AML-193 (cell line): Measurements from ENCODE around the gene PDP2.

Source experiments
- DNase-seq, 2 experiments: peaks; one replicate each; lab custom pipeline; 2025; lab: John Stamatoyannopoulos, UW

The PDP2 gene

GRCh38 chr16:66880288-66881013 is at the start of gene PDP2:
Gene PDP2, plus strand, starts transcription at chr16:66880515. Its CDS starts 3,770 bp downstream, at chr16:66884285.
- DNase-seq, result peak; percentile 87

- no peak for DNase-seq
These were observed 48.1 kb upstream of the PDP2 start for GRCh38 chr16:66832190-66832589.

DNA sequence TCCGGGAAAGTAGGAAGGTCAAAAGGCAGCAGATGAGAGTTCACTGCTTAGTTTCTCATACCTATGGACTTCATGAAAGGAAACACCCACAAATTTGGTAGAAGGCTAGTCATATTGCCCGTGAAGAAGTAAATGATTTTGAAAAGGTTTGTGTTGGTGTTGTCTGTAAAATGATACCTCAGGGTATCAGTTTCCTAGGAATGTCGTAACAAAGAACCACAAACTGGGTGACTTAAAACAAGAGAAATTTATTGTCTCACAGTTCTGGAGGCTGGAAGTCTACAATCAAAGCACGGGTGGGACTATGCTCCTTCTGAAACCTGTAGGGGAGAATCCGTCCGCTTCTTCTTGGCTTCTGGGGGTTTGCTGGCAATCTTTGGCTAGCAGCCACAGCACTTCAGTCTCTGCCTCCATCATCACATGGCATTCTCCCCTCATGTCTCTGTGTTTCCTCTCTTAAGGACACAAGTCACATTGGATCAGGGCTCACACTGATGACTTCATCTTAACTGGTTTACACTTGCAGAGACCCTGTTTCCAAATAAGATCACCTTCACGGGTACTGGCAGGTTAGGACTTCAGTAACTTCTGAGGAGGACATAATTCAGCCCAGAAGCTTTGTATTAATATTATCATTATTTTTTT is 47.5 kb upstream of the PDP2 start:
- DNase-seq, result no peak

GRCh38 chr16:66834746-66835145 is 45.6 kb upstream of the PDP2 start:
- DNase-seq, result no peak

- DNase-seq, result no peak
These were observed 39.4 kb upstream of the PDP2 start for GRCh38 chr16:66840883-66841282.

DNA sequence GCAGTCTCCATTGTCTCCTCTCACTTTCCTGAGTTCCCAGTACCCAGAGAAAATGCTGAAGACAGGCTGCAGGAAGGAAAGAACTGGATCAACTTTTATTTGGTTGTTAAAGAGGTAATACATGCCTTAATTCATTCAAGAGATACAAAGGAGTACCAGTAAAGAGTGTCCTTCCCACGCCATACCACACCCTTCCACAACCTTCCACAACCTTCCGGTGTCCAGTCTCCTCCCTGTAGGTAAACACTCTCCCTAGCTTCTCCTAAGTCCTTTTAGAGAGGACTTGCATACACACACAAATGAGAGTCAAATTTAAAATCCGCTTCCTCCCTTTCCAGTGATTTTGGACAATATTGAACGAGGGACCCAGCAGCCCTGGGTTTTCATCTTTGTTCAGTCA is 38.9 kb upstream of the PDP2 start:
- DNase-seq, result no peak

DNA sequence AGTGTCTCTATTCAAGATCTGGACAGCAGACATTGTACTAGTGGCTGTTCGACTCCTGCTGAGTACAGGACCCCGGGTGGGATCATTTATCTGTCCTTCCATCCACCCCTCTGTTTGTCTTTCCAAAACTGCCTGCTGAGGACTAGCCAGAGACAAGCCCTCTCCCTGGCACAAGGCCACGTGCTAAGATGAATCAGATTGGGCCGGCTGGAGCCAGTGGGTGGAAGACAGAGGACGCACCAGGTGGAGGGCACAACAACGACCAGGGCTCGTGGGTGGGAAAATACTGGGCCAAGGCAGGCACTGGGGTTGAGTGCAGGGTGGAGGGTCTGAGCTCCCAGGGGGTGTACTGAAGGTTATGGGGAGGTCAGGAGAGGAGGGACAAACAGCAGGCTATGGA is 37.5 kb upstream of the PDP2 start:
- no peak for DNase-seq

GRCh38 chr16:66843191-66843590 is 37.1 kb upstream of the PDP2 start:
- DNase-seq, result no peak

DNA sequence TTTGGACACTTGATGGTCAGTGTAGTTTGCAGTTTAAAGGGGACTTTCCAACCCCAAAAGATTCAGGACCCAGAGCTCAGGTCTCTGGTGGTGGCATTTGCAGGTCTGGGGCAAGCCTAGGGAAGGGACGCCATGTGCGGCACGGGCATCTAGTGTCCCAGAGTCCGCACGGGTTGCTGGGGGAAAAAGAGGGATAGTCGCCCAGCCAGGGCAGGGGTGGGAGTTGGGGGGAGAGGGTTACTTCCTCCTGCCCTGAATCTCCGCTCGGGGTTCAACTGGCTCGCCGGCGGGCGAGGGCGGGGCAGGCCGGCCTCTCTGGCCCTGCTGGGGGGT is 36.3 kb upstream of the PDP2 start:
- no peak for DNase-seq

DNA sequence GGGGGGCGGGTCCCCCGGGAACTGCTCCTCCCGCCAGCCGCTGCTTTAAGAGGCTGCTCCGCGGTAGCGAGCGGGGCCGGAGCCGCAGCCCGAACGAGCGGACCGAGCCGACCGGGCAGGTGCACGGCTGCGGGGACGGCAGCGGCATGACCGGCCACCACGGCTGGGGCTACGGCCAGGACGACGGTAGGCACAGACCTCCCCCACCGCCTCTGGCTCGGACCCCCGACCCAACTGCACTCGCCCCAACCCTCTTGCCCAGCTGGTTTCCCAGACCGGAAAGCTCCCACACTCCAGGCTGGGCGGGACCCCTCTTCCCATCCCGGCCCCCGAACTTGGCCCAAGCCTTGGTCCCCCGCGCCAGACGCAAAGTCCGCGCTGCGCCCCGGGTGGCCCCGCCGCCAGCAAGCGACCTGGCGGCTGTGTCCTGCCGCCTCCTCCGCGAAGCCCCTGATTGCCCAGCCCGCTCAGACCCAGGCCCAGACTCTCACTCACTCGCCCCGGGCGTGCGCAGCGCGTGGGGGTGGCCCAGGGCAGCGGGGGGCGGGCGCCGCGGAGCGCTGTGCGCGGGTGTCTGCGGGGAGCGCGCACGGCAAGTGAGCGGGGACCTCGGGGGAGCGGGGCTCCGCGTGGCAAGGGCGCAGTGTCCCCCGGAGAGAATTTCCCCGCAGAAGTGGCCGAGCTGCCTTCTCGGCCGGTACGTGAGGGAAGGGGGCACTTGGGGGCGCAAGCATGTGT is 35.8 kb upstream of the PDP2 start, which contains the start of gene CA7:
Gene CA7, plus strand, starts transcription at position 73 of the 738 bp plus-strand sequence. Its CDS starts 74 bp downstream, at position 147.
- DNase-seq, result no peak

DNA sequence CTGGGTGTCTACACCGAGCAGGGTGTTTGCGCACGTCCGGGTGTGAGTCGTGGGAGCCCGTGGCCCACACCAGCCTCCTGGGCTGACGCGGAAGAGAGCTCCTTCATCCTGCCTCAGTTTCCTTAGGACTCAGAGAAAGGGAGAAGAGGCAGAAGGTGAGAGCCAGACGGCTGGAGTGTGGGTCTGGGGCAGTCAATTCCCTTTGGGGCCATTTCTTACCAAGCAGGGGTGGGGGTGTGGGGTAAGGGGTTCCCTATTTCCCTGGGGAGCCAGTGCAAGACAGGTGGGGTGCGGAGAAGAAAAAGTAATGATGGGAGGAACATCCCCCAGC is 35.3 kb upstream of the PDP2 start:
- no peak for DNase-seq

DNA sequence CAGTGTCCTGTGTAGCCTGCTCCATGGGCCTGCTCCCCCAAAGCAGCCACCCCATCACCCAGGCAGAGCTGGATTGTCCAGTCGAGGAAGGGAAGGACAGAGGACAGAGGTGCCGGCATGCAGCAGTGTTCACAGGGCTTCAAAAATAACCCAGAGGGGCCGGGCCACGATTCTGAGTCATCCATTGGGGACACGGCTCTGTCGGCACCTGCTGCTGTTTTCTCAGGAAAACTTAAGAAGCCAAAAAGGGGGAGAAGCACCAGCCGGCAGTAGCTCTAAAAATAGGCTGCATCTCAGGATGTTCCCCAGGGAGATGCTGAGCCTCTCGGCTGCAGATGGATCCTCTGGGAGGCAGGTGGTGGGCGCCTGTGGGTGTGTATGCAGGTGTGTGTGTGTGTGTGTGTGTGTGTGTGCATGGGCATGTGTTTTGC is 34.5 kb upstream of the PDP2 start:
- no peak for DNase-seq

GRCh38 chr16:66846266-66846665 is 34.0 kb upstream of the PDP2 start:
- no peak for DNase-seq

- no peak for DNase-seq
These were observed 33.5 kb upstream of the PDP2 start for GRCh38 chr16:66846831-66847230.

GRCh38 chr16:66847533-66848067 is 32.7 kb upstream of the PDP2 start:
- no peak for DNase-seq

DNA sequence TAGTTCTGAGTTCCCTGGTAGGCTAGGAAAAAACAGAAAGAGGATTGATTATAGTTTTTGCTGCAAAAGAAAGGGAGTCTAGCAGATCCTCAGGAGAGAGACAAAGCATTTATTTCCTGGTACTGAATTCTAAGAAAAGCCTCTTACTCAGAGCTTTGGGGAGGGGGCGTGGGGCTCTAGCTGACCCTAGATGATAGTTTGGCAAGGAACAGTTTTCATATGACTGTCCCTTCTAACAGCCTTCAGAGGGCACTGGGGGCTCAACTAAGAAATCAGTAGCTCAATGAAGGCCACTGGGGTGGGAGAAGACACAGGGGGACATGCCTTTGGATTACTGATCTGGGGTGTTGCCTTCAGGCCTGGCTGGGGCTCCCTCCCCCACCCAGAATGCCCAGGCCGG is 32.1 kb upstream of the PDP2 start:
- DNase-seq, result no peak

DNA sequence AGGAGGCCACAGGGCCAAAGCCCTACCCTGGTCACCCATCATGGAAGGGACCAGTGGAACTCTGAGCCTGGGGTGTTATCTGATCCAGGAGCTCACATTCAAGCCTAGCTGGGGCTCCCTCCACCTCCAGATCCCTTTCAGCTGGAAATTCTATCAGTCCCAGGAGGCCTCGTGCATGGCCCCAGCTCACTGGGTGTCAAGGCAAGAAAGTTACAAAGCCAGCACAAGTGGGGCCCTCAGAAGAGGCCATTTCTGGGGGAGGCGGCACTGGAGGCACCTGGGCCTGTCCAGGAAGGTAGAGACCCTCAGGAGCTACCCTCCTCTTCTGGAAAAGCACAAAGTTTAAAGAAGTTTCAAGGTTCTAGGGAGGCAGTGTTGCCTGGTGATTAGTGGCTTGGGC is 31.3 kb upstream of the PDP2 start:
- no peak for DNase-seq

GRCh38 chr16:66849549-66849948 is 30.8 kb upstream of the PDP2 start:
- no peak for DNase-seq

- no peak for DNase-seq
These were observed 30.1 kb upstream of the PDP2 start for GRCh38 chr16:66850115-66850815.

GRCh38 chr16:66851166-66851964 is 28.9 kb upstream of the PDP2 start:
- DNase-seq, result no peak
